Stimulated activated CD8-positive, alpha-beta memory T cell treated with anti-CD3 and anti-CD28 coated beads, Interleukin-7, amount 100 ng/mL, for 4 hours (primary cell): ENCODE data around the gene TAF1B.

ENCODE experiments used
- DNase-seq, 2 donors: peaks; one replicate each; pipeline ENCODE4 v3.0.0-alpha.2; 2020; ENCODE audit warnings: low read depth in 2 of 2

The TAF1B gene

GRCh38 chr2:9807555-9808305 is 35.5 kb upstream of the TAF1B start:
- DNase-seq: no peak

- DNase-seq: no peak
These were observed 34.8 kb upstream of the TAF1B start for GRCh38 chr2:9808334-9809063.

- no peak for DNase-seq
These were observed 34.3 kb upstream of the TAF1B start for GRCh38 chr2:9809064-9809356.

GRCh38 chr2:9809448-9810088 is 33.7 kb upstream of the TAF1B start:
- DNase-seq: no peak

GRCh38 chr2:9811216-9811615 is 32.1 kb upstream of the TAF1B start:
- DNase-seq: no peak

- no peak for DNase-seq
These were observed 31.4 kb upstream of the TAF1B start for GRCh38 chr2:9811679-9812511.

- no peak for DNase-seq
These were observed 30.3 kb upstream of the TAF1B start for GRCh38 chr2:9812945-9813311.

- DNase-seq: peak; percentile 26 to 52
These were observed 29.8 kb upstream of the TAF1B start for GRCh38 chr2:9813312-9814128.

- no peak for DNase-seq
These were observed 29.0 kb upstream of the TAF1B start for GRCh38 chr2:9814129-9814868.

GRCh38 chr2:9815076-9815475 is 28.2 kb upstream of the TAF1B start:
- DNase-seq: no peak

GRCh38 chr2:9815844-9816279 is 27.4 kb upstream of the TAF1B start:
- DNase-seq: no peak

GRCh38 chr2:9818097-9818496 is 25.2 kb upstream of the TAF1B start:
- DNase-seq: no peak

GRCh38 chr2:9819551-9819950 is 23.7 kb upstream of the TAF1B start:
- no peak for DNase-seq

- DNase-seq: no peak
These were observed 23.0 kb upstream of the TAF1B start for GRCh38 chr2:9820020-9820973.

- no peak for DNase-seq
These were observed 21.3 kb upstream of the TAF1B start for GRCh38 chr2:9821805-9822445.

- DNase-seq: no peak
These were observed 18.8 kb upstream of the TAF1B start for GRCh38 chr2:9824441-9824840.

GRCh38 chr2:9824956-9825720 is 18.1 kb upstream of the TAF1B start:
- no peak for DNase-seq

GRCh38 chr2:9826208-9826607 is 17.1 kb upstream of the TAF1B start:
- DNase-seq: no peak
